Nephron (organoid): Measurements from ENCODE around the gene UBQLNL.

Source experiments
- H3K27ac Mint-ChIP-seq, 3 experiments: 2 replicates each; pipeline ENCODE4 v1.8.0; 2020; ENCODE audit warnings: mixed read lengths in 3 of 3, mild to moderate bottlenecking in 2 of 3, moderate library complexity in 1 of 3
- H3K27me3 Mint-ChIP-seq: 2 replicates; pipeline ENCODE4 v1.8.0; 2021; ENCODE audit warnings: low read depth, mild to moderate bottlenecking, moderate library complexity, mixed read lengths
- H3K36me3 Mint-ChIP-seq: 2 replicates; pipeline ENCODE4 v1.8.0; 2020; ENCODE audit warnings: low read depth, mixed read lengths
- H3K4me1 Mint-ChIP-seq: 2 replicates; pipeline ENCODE4 v1.8.0; 2020; ENCODE audit warnings: mixed read lengths
- H3K4me3 Mint-ChIP-seq, 3 experiments: 2 replicates each; pipeline ENCODE4 v1.8.0; 2020; ENCODE audit warnings: mild to moderate bottlenecking in 3 of 3, mixed read lengths in 3 of 3, moderate library complexity in 2 of 3
- H3K9me3 Mint-ChIP-seq: 2 replicates; pipeline ENCODE4 v1.8.0; 2020; ENCODE audit warnings: mixed read lengths
- TF ChIP-seq, protein P1 (sequence below), 3 experiments: fragments of 200-600 bp; sonication (generic); IDR thresholded peaks; one replicate each; pipeline ENCODE4 v1.5.0; 2021; ENCODE audit warnings: antibody characterized with exemption in 3 of 3; ENCODE audit not compliant: unreplicated experiment in 3 of 3

The UBQLNL gene

DNA sequence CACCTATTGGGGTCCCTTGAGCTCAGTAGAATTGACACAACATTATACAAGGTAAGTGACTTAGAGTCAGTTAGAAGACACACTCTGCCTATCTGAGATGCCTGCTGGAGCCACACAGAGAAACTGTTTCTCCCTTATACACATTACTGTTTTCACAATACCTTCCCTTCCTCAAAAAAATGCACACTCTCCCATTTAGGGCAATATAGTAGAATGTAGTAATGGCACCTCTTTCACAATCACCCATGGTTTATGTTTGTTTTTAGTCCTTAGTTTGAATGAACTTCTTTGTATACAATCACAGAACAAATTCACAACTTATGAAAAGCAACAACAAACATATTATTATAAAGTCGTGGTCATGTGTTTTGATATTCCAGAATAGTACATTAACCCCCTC, 17.5 kb upstream of the UBQLNL start:
- Mint-ChIP-seq H3K27me3 (no peaks in the 10 kb centered on the region), H3K27ac (no peak overlapping the region), H3K4me1 (no peaks in the 10 kb centered on the region), H3K36me3 (no peaks in the 10 kb centered on the region), H3K9me3 (peaks cover 10% of the 10 kb centered on the region), H3K4me3 (no peak overlapping the region)
- TF ChIP-seq, protein P1, sequence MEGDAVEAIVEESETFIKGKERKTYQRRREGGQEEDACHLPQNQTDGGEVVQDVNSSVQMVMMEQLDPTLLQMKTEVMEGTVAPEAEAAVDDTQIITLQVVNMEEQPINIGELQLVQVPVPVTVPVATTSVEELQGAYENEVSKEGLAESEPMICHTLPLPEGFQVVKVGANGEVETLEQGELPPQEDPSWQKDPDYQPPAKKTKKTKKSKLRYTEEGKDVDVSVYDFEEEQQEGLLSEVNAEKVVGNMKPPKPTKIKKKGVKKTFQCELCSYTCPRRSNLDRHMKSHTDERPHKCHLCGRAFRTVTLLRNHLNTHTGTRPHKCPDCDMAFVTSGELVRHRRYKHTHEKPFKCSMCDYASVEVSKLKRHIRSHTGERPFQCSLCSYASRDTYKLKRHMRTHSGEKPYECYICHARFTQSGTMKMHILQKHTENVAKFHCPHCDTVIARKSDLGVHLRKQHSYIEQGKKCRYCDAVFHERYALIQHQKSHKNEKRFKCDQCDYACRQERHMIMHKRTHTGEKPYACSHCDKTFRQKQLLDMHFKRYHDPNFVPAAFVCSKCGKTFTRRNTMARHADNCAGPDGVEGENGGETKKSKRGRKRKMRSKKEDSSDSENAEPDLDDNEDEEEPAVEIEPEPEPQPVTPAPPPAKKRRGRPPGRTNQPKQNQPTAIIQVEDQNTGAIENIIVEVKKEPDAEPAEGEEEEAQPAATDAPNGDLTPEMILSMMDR (IDR thresholded peaks at IDR 0.05; ENCODE audit: unreplicated experiment in 3 of 3): no peak

DNA sequence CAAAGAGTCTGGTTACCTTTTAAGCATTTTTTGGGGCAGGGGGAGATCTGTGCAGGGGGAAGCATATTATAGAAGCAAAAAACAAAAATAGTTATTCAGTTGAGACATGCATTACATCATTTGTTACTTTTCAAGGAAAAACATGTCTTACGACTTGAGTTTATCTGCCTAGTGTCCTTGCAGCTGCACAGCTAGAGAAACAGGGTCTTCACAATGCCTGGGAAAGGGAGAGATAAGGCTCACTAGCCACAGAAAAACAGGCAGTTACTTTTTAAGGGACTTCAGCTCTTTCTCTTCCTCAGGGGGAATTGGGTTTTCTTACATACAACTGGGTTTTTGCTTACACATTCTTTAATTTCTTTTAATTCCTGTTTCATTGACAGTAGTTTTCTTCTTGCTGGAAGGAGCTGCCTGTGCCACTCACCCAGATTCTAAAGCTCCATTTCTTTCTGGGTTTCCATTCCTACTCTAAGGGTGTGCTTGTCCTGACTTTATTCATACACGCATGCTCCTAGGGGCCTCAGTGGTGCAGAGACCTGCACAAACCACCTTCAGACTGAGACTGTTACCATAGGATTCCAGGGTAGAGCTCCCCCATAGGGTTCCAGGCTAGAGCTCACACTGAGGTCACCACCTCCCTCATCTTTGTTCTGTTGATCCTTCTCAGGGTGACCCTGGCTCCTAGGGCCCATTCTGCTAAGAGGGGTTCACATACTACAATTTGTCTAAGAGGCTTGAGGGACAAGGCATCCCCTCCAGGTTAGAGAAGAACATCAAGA, 14.7 kb upstream of the UBQLNL start:
- Mint-ChIP-seq H3K27me3 (no peaks in the 10 kb centered on the region), H3K36me3 (no peaks in the 10 kb centered on the region), H3K9me3 (no peaks in the 10 kb centered on the region), H3K4me3 (no peak overlapping the region), H3K27ac (no peak overlapping the region), H3K4me1 (peaks cover 10% of the 10 kb centered on the region)
- TF ChIP-seq, protein P1 (IDR thresholded peaks at IDR 0.05; ENCODE audit: unreplicated experiment in 3 of 3): no peak

DNA sequence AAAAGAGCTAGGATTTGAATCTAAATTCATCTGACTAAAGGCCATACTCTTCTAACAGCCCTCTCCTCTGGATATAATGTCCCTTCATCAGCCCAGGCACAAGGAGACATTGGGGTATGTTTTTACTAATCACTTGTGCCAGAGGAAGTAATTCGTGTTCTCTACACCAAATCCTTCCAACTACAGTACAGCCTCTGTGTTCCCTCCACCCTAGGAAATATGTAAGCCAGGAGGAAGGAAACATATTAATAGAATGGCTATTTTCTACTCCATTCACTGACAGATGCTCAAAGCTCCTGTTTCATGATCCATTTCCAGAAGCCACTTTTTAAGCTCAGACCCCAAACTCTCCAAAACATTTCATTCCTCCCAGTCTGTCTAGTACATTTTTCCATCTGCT, 12.0 kb upstream of the UBQLNL start:
- Mint-ChIP-seq H3K4me1 (peaks cover 16% of the 10 kb centered on the region), H3K4me3 (no peak overlapping the region), H3K9me3 (no peaks in the 10 kb centered on the region), H3K27me3 (peaks cover 12% of the 10 kb centered on the region), H3K36me3 (no peaks in the 10 kb centered on the region), H3K27ac (no peak overlapping the region)
- TF ChIP-seq, protein P1 (IDR thresholded peaks at IDR 0.05; ENCODE audit: unreplicated experiment in 3 of 3): no peak

DNA sequence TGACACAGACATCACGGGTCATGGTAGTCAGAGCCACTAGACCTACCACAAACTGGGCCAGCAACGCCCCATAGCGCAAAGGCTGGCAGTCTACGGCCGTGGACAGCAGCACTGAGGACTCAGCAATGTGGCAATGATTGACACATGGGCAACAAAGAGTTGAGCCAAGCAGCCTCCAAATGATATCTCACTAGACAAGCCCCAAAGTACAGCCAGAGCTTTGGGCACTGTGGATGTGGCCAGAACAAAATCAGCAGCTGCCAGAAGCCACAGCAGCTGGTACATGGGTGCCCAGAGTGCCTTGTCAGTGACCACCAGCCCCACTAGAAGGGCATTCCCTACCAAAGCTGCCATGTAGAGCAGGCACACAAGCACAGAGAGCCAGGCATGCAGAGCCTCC, 11.2 kb upstream of the UBQLNL start:
- Mint-ChIP-seq H3K27ac (no peak overlapping the region), H3K9me3 (no peaks in the 10 kb centered on the region), H3K27me3 (peaks cover 12% of the 10 kb centered on the region), H3K4me1 (peaks cover 16% of the 10 kb centered on the region), H3K4me3 (no peak overlapping the region), H3K36me3 (no peaks in the 10 kb centered on the region)
- TF ChIP-seq, protein P1 (IDR thresholded peaks at IDR 0.05; ENCODE audit: unreplicated experiment in 3 of 3): no peak

DNA sequence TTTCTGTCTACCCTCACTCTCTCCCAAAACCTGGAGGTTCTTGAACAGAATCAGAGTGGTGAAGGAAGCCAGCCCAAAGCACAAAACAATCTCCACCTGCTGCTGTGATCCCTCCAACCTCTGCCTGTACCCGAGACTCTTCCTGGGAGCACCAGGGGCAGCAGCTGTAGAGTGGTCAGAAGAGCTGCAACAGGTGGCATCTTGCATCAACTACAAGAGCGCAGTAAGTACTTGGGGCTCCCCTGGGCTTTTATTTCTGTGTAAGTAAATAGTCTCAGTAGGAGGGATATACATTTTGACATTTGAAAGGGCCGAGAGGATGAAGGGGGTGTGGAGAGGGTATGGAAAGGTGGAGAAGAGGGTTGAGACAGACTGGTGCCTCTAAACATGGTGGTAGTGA, 8.3 kb upstream of the UBQLNL start:
- H3K27me3 Mint-ChIP-seq: peaks cover 12% of the 10 kb centered on the region
- H3K4me3 Mint-ChIP-seq: no peak overlapping the region
- TF ChIP-seq, protein P1 (IDR thresholded peaks at IDR 0.05; ENCODE audit: unreplicated experiment in 3 of 3): no peak
- no peak overlapping the region for H3K27ac Mint-ChIP-seq
- no peaks in the 10 kb centered on the region for H3K36me3 Mint-ChIP-seq
- no peaks in the 10 kb centered on the region for H3K9me3 Mint-ChIP-seq
- H3K4me1 Mint-ChIP-seq: peaks cover 16% of the 10 kb centered on the region

DNA sequence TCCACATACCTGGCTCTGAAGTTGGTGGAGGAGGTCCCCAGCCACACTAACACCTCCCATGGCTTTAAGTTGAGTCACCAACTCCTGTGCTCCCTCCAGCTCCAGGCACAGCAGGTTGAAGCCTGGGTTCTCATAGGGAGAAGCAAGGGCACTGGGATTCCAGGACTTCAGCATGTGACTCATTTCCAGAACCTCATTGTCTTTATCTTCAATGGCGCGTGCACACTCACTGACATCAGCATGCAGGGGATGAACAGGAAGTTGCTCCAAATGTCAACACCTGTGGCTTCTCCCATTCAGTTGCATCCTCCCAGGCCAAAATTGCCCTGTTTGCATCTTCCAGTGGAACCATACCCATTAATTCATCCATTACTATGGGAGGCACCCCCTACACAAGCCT, 5.8 kb upstream of the UBQLNL start:
- H3K27me3 Mint-ChIP-seq: peaks cover 12% of the 10 kb centered on the region
- peaks cover 6% of the 10 kb centered on the region for H3K4me1 Mint-ChIP-seq
- H3K36me3 Mint-ChIP-seq: no peaks in the 10 kb centered on the region
- no peak overlapping the region for H3K4me3 Mint-ChIP-seq
- H3K27ac Mint-ChIP-seq: no peak overlapping the region
- TF ChIP-seq, protein P1 (IDR thresholded peaks at IDR 0.05; ENCODE audit: unreplicated experiment in 3 of 3): no peak
- no peaks in the 10 kb centered on the region for H3K9me3 Mint-ChIP-seq
